OCI-LY3 (cell line): ENCODE results near the gene P4HB.

Experiments
- H2AFZ ChIP-seq: fragments of 200-600, 300-600 bp; shearing (Covaris generic); 2 replicates; pipeline ENCODE4 v1.6.0; 2014; ENCODE audit warnings: antibody characterized with exemption, low read depth, low read length
- H3K27ac ChIP-seq: fragments of 200-600, 300-600 bp; sonication (generic); 2 replicates; pipeline ENCODE4 v1.5.1; 2014; ENCODE audit warnings: mild to moderate bottlenecking, low read length, moderate library complexity, mixed read lengths
- H3K27me3 ChIP-seq: fragments of 200-600, 300-600 bp; sonication (generic); 2 replicates; pipeline ENCODE4 v1.6.1; 2014; ENCODE audit warnings: low read depth, low read length, mixed read lengths
- H3K36me3 ChIP-seq: fragments of 200-600, 300-600 bp; sonication (generic); replicated peaks from 2 replicates; pipeline ENCODE3; 2014; ENCODE audit warnings: low read depth, low read length, mixed read lengths
- H3K4me1 ChIP-seq: fragments of 300-600, 200-600 bp; sonication (generic); 2 replicates; pipeline ENCODE4 v1.6.1; 2014; ENCODE audit warnings: low read length, mixed read lengths
- H3K4me2 ChIP-seq: fragments of 200-600, 300-600 bp; sonication (generic); 2 replicates; pipeline ENCODE4 v1.6.1; 2014; ENCODE audit warnings: low read length, mixed read lengths
- H3K4me3 ChIP-seq: fragments of 300-600, 200-600 bp; sonication (generic); 2 replicates; pipeline ENCODE4 v1.5.1; 2014; ENCODE audit warnings: antibody characterized with exemption, mild to moderate bottlenecking, low read length, moderate library complexity
- H3K79me2 ChIP-seq: fragments of 300-600, 200-600 bp; shearing (Covaris generic); 2 replicates; pipeline ENCODE4 v1.6.1; 2014; ENCODE audit warnings: mild to moderate bottlenecking, low read length, mixed read lengths
- H3K9ac ChIP-seq: fragments of 300-600, 200-600 bp; shearing (Covaris generic); 2 replicates; pipeline ENCODE4 v1.6.0; 2014; ENCODE audit warnings: mild to moderate bottlenecking, low read length, moderate library complexity
- H3K9me3 ChIP-seq: fragments of 200-600, 300-600 bp; shearing (Covaris generic); 2 replicates; pipeline ENCODE4 v1.6.1; 2014; ENCODE audit warnings: low read length, mixed read lengths; ENCODE audit not compliant: insufficient read depth
- H4K20me1 ChIP-seq: fragments of 200-600, 300-600 bp; sonication (generic); 2 replicates; pipeline ENCODE4 v1.6.1; 2016; ENCODE audit warnings: low read length, mixed read lengths; ENCODE audit not compliant: insufficient read depth
- CTCF ChIP-seq: fragments of 200-600, 300-600 bp; sonication (generic); IDR thresholded peaks from 2 replicates; pipeline ENCODE4 v1.5.1; 2014; ENCODE audit warnings: antibody characterized with exemption, low read length, low read depth
- EZH2phosphoT487 ChIP-seq: fragments of 200-600 bp; shearing (Covaris generic); IDR thresholded peaks from 2 replicates; pipeline ENCODE4 v1.6.1; 2018; ENCODE audit warnings: antibody characterized with exemption, mixed run types, low read depth

Gene P4HB

GRCh38 chr17:81852237-81852636 is 8.1 kb downstream of the P4HB start:
- H3K36me3 ChIP-seq: peaks cover 47% of the 10 kb centered on the region

GRCh38 chr17:81851423-81851822 is 8.9 kb downstream of the P4HB start:
- Histone ChIP-seq H4K20me1 (peaks cover 26% of the 10 kb centered on the region), H3K4me3 (no peak overlapping the region), H3K27ac (no peak overlapping the region), H3K27me3 (no peaks in the 10 kb centered on the region), H3K36me3 (peaks cover 55% of the 10 kb centered on the region), H3K9ac (no peak overlapping the region), H3K4me2 (no peak overlapping the region), H3K9me3 (no peaks in the 10 kb centered on the region), H3K4me1 (no peaks in the 10 kb centered on the region), H2AFZ (no peak overlapping the region), H3K79me2 (peaks cover 47% of the 10 kb centered on the region)
- TF ChIP-seq EZH2phosphoT487: no peak
- TF ChIP-seq CTCF: no peak

More at GRCh38 chr17:81852237-81852636, 8.1 kb downstream of the P4HB start:
- Histone ChIP-seq H3K27ac (no peak overlapping the region), H3K4me3 (no peak overlapping the region), H3K4me1 (no peaks in the 10 kb centered on the region), H3K9ac (no peak overlapping the region), H4K20me1 (peaks cover 28% of the 10 kb centered on the region), H3K9me3 (no peaks in the 10 kb centered on the region), H3K79me2 (peaks cover 55% of the 10 kb centered on the region), H3K4me2 (no peak overlapping the region), H2AFZ (no peak overlapping the region), H3K27me3 (no peaks in the 10 kb centered on the region)
- TF ChIP-seq EZH2phosphoT487 (no peak), CTCF (no peak)

GRCh38 chr17:81849457-81849856 is 10.9 kb downstream of the P4HB start:
- Histone ChIP-seq H3K9me3 (no peaks in the 10 kb centered on the region), H3K9ac (no peak overlapping the region), H2AFZ (no peak overlapping the region), H3K79me2 (peaks cover 31% of the 10 kb centered on the region), H3K4me1 (no peaks in the 10 kb centered on the region), H3K36me3 (peaks cover 61% of the 10 kb centered on the region), H3K27me3 (no peaks in the 10 kb centered on the region), H4K20me1 (peaks cover 19% of the 10 kb centered on the region), H3K4me3 (no peak overlapping the region), H3K27ac (no peak overlapping the region), H3K4me2 (no peak overlapping the region)
- TF ChIP-seq EZH2phosphoT487: no peak
- no peak for TF ChIP-seq CTCF

- H2AFZ ChIP-seq: no peak overlapping the region
- H3K4me2 ChIP-seq: no peak overlapping the region
- H3K4me3 ChIP-seq: no peak overlapping the region
- TF ChIP-seq CTCF (no peak), EZH2phosphoT487 (no peak)
- H3K27ac ChIP-seq: no peak overlapping the region
- no peaks in the 10 kb centered on the region for H3K27me3 ChIP-seq
- H3K79me2 ChIP-seq: peaks cover 9% of the 10 kb centered on the region
- H3K9ac ChIP-seq: no peak overlapping the region
- H4K20me1 ChIP-seq: 0 out of 2 replicates have a peak, but pooled peaks cover 14% of the 10 kb centered on the region
- no peaks in the 10 kb centered on the region for H3K4me1 ChIP-seq
- no peaks in the 10 kb centered on the region for H3K9me3 ChIP-seq
- peaks cover 58% of the 10 kb centered on the region for H3K36me3 ChIP-seq
Measured at GRCh38 chr17:81846743-81847689, 13.3 kb downstream of the P4HB start.
